OCI-LY1 (cell line): ENCODE data around the gene PHACTR2.

Experiments
- EZH2 ChIP-seq: fragments of 200-600 bp; sonication (generic), shearing (Covaris generic); IDR thresholded peaks from 2 replicates; pipeline ENCODE4 v1.8.0; 2017; ENCODE audit warnings: borderline replicate concordance, mixed run types, mild to moderate bottlenecking, antibody characterized with exemption, low read length, moderate library complexity, mixed read lengths
- TF ChIP-seq, protein P1 (sequence below): fragments of 200-600 bp; sonication (generic), shearing (Covaris generic); IDR thresholded peaks from 2 replicates; pipeline ENCODE4 v1.5.1; 2017; ENCODE audit warnings: mild to moderate bottlenecking, antibody characterized with exemption, low read length, moderate library complexity, mixed read lengths

DNA sequence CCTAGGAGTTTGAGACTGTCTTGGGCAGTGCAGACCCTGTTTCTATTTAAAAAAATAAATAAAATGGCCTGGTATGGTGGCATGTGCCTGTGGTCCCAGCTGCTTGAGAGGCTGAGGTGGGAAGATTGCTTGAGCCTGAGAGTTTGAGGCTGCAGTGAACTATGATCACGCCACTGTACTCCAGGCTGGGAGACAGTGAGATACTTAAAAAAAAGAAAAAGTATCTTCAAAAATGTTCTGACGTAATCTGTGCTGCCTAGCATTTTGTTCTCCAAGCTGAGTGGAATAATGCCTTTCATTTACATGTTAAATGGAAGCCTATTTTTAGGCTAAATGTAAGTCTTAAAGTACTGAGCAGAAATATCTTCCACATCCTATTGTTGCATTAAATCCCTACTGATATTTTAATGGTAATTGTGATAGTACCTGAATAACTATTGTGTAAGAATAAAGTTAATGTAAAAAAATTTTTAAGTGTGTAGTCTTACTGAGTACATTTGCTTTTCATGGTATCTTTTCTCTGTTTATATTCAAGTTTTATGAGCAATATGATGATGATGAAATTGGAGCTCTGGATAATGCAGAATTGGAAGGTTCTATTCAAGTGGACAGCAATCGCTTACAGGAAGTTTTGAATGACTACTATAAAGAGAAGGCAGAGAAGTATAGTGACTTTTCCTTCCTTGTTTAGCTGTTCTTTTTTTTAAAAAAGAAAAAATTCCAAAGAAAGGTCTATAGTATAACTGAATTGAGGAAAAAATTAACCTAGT, 182.3 kb downstream of the PHACTR2 start:
- TF ChIP-seq, protein P1, sequence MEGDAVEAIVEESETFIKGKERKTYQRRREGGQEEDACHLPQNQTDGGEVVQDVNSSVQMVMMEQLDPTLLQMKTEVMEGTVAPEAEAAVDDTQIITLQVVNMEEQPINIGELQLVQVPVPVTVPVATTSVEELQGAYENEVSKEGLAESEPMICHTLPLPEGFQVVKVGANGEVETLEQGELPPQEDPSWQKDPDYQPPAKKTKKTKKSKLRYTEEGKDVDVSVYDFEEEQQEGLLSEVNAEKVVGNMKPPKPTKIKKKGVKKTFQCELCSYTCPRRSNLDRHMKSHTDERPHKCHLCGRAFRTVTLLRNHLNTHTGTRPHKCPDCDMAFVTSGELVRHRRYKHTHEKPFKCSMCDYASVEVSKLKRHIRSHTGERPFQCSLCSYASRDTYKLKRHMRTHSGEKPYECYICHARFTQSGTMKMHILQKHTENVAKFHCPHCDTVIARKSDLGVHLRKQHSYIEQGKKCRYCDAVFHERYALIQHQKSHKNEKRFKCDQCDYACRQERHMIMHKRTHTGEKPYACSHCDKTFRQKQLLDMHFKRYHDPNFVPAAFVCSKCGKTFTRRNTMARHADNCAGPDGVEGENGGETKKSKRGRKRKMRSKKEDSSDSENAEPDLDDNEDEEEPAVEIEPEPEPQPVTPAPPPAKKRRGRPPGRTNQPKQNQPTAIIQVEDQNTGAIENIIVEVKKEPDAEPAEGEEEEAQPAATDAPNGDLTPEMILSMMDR, result no peak
- TF ChIP-seq EZH2, result no peak
